Measurements from ENCODE around the gene SLC28A1.

SLC28A1 gene

GRCh38 chr15:84842781-84843180 lies 41.7 kb upstream of the SLC28A1 start:
- H3K27ac ChIP-seq, result no peak overlapping the region
- no peak for TF ChIP-seq CTCF (conservative IDR thresholded peaks at IDR 0.05)

- peak overlapping the region; percentile 78 for H3K27ac ChIP-seq
- no peak for TF ChIP-seq CTCF (conservative IDR thresholded peaks at IDR 0.05)
Measured at GRCh38 chr15:84844964-84845363, 39.5 kb upstream of the SLC28A1 start.

- peak; percentile 96 for TF ChIP-seq CTCF (conservative IDR thresholded peaks at IDR 0.05)
- peak overlapping the region; percentile 78 for H3K27ac ChIP-seq
Measured at GRCh38 chr15:84845631-84846030, 38.8 kb upstream of the SLC28A1 start.

- H3K27ac ChIP-seq, result peak overlapping the region; percentile 78
- no peak for TF ChIP-seq CTCF (conservative IDR thresholded peaks at IDR 0.05)
Measured at GRCh38 chr15:84846269-84846668, 38.2 kb upstream of the SLC28A1 start.

- H3K27ac ChIP-seq, result no peak overlapping the region
- TF ChIP-seq CTCF (conservative IDR thresholded peaks at IDR 0.05), result no peak
Measured at GRCh38 chr15:84847382-84847781, 37.1 kb upstream of the SLC28A1 start.

GRCh38 chr15:84852212-84852611 lies 32.2 kb upstream of the SLC28A1 start:
- H3K27ac ChIP-seq, result peak overlapping the region; percentile 94
- TF ChIP-seq CTCF (conservative IDR thresholded peaks at IDR 0.05), result no peak

GRCh38 chr15:84855136-84855535 lies 29.3 kb upstream of the SLC28A1 start:
- H3K27ac ChIP-seq, result peak overlapping the region; percentile 94
- TF ChIP-seq CTCF (conservative IDR thresholded peaks at IDR 0.05), result no peak

GRCh38 chr15:84855765-84856164 lies 28.7 kb upstream of the SLC28A1 start:
- no peak for TF ChIP-seq CTCF (conservative IDR thresholded peaks at IDR 0.05)
- H3K27ac ChIP-seq, result peak overlapping the region; percentile 94

Data from VCaP (cell line).